ENCODE data around the gene MRPL55.

GRCh38 chr1:228152097-228152917, 43.2 kb upstream of the MRPL55 start:
- TF ChIP-seq CTCF (IDR thresholded peaks at IDR 0.05; ENCODE audit: insufficient read depth, low read length) (no peak), POLR2AphosphoS5 (IDR thresholded peaks at IDR 0.05; ENCODE audit: low read depth) (no peak), REST (IDR thresholded peaks at IDR 0.05; ENCODE audit: insufficient replicate concordance, low read depth) (no peak), GABPA (IDR thresholded peaks at IDR 0.05; ENCODE audit: low read depth) (no peak)
